Stimulated activated CD8-positive, alpha-beta memory T cell treated with anti-CD3 and anti-CD28 coated beads, Interleukin-7, amount 100 ng/mL, for 24 hours (primary cell): ENCODE measurements around the gene ARRDC1.
A peak's percentile ranks its signal among the peaks of the same experiment; 100 is the strongest.
"Not testable (repeated sequence)": the region's sequence is repeated elsewhere in the genome, so short reads cannot be mapped to it uniquely, and the experiment has no call there.

Source experiments
- DNase-seq: peaks from one replicate; pipeline ENCODE4 v3.0.0-alpha.2; 2020; ENCODE audit warnings: low read depth

Gene ARRDC1

DNA sequence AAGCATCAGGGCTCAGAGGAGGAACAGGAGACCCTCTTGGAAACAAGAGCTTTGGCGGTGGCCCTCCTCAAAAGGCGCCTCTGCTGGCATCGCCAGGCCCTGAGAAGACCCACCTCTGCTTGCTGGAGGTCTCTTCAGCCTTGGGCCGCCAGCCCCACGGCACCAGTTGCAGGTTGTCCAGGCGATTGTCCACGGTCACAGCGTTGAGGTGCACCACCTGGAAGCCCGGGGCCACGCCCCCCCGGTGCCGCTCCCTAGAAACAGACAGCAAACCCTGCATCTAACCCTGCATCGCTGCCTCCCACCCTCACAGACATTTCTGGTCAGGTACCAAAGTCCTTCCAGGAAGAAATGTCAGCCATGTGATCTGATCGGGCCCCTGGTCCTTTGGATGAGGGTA lies 18.6 kb upstream of the ARRDC1 start:
- no peak for DNase-seq

DNA sequence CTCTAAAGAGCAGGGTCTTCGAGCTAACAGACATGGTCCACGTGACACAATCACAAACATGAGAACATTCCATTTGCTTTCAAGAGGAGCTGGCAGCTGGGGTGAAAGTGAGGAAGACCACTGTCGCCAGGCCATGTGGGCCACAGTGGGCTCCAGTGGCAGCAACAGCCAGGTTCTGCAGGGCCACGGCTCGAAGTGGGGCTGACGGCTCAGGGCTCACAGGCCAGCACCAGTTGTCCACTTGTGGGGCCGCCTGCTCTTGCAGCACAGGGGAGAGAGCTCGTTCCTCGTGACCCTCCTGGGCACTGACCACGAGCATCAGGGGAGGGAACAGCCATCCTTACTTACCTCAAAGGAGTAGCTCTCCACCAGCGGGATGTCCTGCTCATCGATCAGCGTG lies 17.2 kb upstream of the ARRDC1 start:
- DNase-seq = no peak

- no peak for DNase-seq
Observed at GRCh38 chr9:137588891-137589290, 16.6 kb upstream of the ARRDC1 start.

DNA sequence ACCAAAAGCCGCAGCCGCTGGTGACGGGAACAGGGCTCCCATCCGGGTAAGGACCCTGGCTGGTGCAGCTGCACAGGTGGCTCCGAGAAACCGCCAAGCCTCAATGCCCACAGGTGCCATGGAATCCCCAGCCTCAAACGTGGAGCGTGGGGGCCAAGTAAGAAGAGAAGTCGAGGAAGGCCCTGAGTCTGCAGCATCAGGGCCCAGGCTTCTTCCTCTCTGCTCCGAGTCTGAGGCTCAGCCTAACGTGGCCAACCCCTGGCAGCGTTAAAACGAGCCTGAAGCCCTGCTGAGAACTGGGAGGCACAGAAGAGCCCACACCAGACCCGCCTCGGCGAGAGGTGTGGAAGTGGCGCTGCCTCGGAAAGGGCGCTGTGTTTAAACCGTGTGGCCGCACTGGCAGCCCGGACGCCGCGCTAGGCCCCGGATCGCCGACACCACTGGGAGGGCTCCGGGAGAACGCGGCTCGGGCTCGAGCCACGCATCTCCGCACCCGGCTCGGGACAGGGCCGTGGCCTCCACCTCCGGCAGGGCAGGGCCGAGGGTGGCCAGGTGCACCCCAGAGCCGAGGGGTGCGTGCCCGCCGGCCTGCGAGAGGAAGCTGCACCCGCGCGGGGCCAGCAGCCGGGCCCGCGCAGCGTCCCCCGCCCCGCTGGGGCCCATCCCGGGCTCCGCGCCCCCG lies 15.9 kb upstream of the ARRDC1 start:
- DNase-seq = no peak

DNA sequence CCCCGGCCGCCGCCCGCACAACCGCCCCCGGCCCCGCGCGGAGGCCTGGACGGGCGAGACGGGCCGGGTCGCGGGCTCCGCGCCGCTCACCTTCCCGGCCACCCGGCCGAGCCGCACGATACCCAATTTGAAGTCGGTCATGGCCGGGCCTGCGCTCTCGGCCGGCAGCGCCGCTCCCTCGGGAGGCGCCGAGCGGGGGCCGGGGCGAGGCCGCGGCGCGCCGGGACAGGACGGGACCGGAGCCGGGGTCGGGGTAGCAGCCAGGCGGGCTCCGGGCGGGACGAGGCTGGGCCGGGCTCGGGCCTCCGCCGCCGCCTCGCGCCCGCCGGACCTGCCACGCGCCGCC lies 15.4 kb upstream of the ARRDC1 start:
- no peak for DNase-seq

DNA sequence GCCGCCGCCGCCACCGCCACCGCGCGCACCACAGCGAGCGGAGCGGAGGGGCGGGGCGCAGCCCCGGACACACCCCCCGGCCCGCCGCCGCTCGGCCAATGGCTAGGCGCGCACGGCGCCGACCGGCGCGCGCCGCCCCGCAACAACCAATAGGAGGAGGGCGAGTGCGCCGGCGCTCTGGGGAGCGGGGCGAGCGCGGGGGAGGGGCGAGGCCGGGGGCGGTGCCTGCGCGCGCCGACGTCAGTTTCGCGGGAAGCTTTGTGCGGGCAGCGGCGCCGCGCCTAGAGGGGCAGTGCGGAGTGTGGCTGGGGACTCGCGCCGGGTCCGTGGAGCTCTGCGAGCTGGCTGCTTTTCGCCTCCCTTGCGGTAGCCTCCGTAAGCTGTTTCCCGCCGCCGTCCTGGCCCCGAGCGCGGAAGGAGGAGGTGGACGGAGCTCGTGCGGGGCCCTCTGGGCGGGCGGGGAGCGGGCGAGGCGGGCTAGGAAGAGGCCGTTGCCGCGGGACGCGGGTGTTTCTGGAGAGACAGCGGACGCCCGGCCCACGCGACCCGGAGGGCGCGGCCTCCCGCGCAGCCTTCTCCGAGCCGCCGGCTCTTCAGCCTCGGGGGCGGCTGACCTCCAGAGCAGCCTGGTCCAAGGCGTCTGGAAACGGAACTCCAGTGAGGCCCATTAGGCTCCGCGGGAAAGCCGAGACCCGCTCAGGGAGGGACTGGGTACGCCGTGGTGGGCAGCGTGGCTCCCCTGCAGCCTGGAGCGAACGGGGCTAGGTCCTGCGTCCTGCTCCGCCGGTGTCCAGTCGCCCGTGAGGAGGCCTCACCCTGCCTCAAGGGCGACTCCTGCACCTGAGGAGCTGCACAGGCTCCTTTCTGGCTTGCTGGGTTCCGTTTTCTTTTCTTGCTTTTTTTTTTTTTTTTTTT lies 14.8 kb upstream of the ARRDC1 start, which contains the start of gene ZMYND19:
ZMYND19 (minus strand) TSS at position 44 of the 915 bp plus-strand sequence. CDS start 249 bp downstream, outside the sequence.
- DNase-seq = peak; percentile 78

DNA sequence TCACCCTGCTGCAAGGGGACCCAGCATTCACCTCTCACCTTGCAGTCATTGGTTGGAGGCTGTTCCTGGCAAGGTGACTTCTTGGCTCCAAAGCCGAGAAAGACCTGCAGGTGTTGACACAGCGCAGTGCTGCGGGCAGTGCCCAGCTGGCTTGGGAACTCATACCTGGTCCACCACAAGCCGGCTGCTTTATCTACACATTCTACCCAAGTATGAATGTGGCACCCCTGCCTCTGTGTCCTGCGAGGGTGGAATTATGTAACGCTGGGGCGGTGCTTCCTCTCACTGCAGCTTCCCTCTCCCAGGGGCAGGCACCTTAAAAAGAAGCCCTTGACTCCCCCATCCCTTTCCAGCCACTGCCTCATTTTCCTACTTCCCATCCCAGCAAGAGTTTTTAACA lies 12.7 kb upstream of the ARRDC1 start:
- no peak for DNase-seq

DNA sequence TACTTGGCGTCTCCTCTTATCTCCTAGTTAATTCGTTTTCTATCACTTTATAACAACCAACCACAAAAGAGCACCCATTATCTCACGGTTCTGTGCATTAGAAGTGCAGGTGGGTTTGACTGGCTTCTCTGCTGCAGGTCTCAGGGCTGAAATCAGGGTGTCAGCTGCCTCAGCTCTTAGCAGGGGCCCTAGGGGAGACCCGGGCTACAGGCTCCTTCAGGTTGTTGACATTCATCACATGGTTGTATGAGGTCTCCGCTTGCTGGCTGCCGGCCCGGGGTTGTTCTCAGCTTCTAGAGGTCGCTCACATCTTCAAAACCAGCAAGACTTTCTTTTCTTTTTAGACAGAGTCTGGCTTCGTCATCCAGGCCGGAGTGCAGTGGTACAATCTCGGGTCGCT lies 12.3 kb upstream of the ARRDC1 start:
- no peak for DNase-seq

GRCh38 chr9:137596577-137596976 lies 8.9 kb upstream of the ARRDC1 start:
- not testable (repeated sequence) for DNase-seq

DNA sequence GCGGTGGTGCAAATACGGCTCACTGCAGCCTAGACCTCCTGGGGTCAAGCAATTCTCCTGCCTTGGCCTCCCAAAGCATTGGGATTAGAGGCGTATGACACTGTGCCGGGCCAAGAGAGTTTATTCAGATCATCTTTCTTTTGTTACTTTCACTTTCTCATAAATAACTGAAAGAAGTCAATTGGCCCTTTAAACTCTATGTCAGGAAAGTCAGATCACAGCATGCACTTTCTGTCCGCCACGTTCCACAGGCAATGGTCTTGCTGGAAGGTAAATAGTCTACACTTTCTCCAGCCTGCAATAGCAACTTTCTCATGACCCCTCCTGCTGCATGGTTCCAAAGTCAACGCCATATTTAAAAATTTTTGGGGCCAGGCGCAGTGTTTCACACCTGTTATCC lies 6.5 kb upstream of the ARRDC1 start:
- DNase-seq = no peak

- no peak for DNase-seq
Observed at GRCh38 chr9:137602661-137603060, 2.8 kb upstream of the ARRDC1 start.

- DNase-seq = no peak
Observed at GRCh38 chr9:137603879-137604278, 1.6 kb upstream of the ARRDC1 start.

DNA sequence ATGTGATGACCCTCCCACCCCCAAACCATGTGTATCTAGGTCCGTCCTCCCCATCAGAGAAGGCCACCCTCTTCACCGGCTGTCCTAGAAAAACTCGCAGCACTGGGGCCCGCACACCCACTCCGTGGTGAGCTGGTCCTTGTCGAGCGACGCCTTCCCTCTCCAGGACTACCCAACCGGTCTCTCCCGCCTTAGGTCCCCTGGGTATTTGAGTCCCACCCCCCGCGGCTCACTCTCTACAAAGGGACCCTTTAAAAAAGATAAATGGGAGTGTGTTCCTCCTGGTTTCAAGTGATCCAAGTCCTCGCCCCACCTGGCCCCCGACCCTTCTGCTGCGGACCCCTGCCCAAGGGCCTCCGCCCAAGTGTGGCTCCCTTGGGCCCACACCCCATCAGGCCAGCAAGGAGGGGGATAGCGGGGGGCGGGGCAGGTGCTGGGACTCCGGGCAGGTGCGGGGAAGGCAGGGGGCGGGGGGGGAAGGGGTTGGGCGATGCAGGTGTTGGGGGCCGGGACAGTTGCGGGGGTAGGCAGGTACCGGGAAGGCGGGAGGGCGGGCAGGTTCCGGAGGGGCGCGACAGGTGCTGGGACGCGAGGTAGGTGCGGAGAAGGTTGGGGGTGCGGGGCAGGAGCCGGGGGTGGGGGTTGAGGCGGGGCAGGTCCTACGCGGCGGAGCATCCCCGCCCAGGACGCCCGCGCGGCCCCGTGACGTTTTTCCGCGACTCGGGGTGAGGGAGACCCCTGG lies 970 bp upstream of the ARRDC1 start:
- no peak for DNase-seq

- no peak for DNase-seq
Observed at GRCh38 chr9:137606005-137606621, 627 bp downstream of the ARRDC1 start.

DNA sequence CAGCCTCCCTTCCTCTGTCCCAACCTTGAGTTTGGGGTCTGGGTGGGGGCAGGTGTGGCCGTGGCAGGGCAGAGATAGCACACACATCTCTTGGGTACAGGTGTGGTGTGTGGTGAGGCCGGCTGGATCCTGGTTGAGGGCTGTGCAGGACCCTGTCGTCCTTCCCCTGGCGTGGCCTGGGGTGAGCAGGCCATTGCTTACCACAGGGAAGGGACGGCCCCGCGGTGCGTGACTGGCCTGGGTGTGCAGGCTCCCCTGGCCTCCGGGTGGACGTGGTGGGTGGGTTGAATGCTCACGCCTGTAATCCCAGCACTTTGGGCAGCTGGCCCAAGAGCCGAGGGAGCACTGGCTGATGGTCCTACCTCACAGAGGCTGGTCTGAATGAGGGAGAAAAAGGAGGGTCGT lies 1.2 kb downstream of the ARRDC1 start:
- DNase-seq = no peak

DNA sequence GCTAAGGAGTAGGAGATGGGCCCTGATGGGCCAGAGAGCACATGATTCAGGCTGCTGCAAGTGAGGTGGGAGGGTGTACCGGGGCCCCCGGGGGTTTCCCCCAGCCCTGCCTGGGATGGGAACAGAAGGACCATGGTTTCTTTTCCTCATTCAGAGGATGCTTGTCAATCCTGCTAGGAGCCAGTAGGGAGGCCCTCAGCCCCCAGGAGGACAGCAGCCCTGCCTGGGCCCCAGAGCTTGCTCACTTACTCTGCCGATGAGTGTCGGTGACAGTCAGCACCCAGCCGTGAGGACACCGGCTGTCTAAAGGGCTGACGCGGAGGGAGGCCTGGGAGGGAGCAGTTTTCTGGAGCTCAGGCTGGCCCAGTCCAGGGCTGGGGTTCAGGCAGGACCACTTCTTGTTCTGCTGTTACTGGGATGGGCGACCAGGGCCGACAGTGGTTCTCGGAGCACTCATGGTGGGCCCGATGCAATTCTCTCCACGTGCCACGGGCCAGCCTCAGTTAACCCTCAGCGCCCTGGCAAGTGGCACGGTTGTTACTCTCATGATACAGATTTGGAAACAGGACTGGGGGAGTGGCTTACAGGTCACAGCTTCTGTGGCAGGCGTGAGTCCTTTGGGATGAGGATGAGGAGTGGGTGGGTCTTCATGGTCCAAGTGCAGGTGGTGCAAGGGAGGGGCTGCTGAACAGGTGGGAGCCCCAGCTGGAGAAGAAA lies 1.8 kb downstream of the ARRDC1 start:
- DNase-seq = no peak

DNA sequence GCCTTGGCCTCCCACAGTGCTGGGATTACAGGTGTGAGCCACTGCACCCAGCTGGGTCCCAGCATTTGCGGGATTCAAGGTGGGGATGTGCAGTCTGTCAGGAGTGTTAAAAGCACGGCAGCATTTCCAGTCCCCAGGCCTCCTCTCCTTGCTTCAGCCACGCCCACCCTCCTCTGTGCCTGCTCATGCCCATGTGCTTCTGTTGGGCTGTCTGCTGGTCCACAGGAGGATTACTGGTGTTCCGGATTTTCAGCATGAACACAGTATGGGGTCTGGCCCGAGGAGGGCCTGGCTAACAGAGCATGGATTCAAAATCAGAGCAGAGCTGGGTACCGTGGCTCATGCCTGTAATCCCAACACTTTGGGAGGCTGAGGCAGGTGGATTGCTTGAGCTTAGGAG lies 5.5 kb downstream of the ARRDC1 start:
- DNase-seq = no peak

GRCh38 chr9:137611623-137612609 lies 6.4 kb downstream of the ARRDC1 start:
- DNase-seq = no peak

- no peak for DNase-seq
Observed at GRCh38 chr9:137612741-137613142, 7.3 kb downstream of the ARRDC1 start.

DNA sequence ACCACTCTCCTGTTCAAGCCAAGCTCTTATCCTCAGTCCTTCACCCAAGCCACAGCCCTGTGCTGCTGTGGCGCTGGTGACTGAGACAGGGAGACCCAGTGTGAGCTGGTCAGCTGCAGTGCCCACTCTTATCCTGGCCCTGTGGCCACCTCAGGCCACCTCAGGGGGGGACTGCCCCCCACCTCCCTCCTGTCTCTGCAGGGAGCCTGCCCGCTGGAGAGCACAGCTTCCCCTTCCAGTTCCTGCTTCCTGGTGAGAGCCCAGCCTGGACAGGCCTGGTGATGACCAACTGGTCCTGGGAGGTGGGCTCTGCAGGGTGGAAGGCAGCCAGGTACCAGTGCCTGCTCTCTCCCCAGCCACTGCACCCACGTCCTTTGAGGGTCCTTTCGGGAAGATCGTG lies 7.8 kb downstream of the ARRDC1 start:
- no peak for DNase-seq
